HL-60 (cell line): ENCODE data around the gene ATP8A2.

Source experiments
- CTCF ChIP-seq: IDR thresholded peaks from one replicate; pipeline ENCODE4 v1.5.1; 2011; ENCODE audit warnings: low read length, control low read depth, inconsistent platforms; ENCODE audit not compliant: insufficient read depth
- GABPA ChIP-seq: IDR thresholded peaks from 2 replicates; pipeline ENCODE4 v1.6.1; 2012; ENCODE audit warnings: low read depth
- POLR2AphosphoS5 ChIP-seq: IDR thresholded peaks from 2 replicates; pipeline ENCODE4 v1.6.1; 2012; ENCODE audit warnings: low read depth
- SPI1 ChIP-seq: IDR thresholded peaks from 2 replicates; pipeline ENCODE4 v1.6.1; 2012; ENCODE audit warnings: low read depth, mild to moderate bottlenecking, borderline replicate concordance
- TF ChIP-seq, protein P1 (sequence below): IDR thresholded peaks from 2 replicates; pipeline ENCODE4 v1.6.1; 2012; ENCODE audit warnings: low read depth; ENCODE audit not compliant: insufficient replicate concordance

GRCh38 chr13:25457566-25457965 lies 85.8 kb downstream of the ATP8A2 start:
- no peak for TF ChIP-seq CTCF
- TF ChIP-seq GABPA = no peak
- no peak for TF ChIP-seq POLR2AphosphoS5
- TF ChIP-seq, protein P1, sequence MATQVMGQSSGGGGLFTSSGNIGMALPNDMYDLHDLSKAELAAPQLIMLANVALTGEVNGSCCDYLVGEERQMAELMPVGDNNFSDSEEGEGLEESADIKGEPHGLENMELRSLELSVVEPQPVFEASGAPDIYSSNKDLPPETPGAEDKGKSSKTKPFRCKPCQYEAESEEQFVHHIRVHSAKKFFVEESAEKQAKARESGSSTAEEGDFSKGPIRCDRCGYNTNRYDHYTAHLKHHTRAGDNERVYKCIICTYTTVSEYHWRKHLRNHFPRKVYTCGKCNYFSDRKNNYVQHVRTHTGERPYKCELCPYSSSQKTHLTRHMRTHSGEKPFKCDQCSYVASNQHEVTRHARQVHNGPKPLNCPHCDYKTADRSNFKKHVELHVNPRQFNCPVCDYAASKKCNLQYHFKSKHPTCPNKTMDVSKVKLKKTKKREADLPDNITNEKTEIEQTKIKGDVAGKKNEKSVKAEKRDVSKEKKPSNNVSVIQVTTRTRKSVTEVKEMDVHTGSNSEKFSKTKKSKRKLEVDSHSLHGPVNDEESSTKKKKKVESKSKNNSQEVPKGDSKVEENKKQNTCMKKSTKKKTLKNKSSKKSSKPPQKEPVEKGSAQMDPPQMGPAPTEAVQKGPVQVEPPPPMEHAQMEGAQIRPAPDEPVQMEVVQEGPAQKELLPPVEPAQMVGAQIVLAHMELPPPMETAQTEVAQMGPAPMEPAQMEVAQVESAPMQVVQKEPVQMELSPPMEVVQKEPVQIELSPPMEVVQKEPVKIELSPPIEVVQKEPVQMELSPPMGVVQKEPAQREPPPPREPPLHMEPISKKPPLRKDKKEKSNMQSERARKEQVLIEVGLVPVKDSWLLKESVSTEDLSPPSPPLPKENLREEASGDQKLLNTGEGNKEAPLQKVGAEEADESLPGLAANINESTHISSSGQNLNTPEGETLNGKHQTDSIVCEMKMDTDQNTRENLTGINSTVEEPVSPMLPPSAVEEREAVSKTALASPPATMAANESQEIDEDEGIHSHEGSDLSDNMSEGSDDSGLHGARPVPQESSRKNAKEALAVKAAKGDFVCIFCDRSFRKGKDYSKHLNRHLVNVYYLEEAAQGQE = no peak
- no peak for TF ChIP-seq SPI1
